Ishikawa (cell line): Measurements from ENCODE around the gene TAAR6.

Experiments used
- CEBPB ChIP-seq: IDR thresholded peaks from 2 replicates; pipeline ENCODE4 v1.6.1; 2012
- CREB1 ChIP-seq: IDR thresholded peaks from 2 replicates; pipeline ENCODE4 v1.6.1; 2012; ENCODE audit warnings: low read depth
- EGR1 ChIP-seq: IDR thresholded peaks from 2 replicates; pipeline ENCODE4 v1.6.1; 2012
- EP300 ChIP-seq: IDR thresholded peaks from 2 replicates; pipeline ENCODE4 v1.6.1; 2012; ENCODE audit warnings: borderline replicate concordance
- NFIC ChIP-seq: IDR thresholded peaks from 2 replicates; pipeline ENCODE4 v1.6.1; 2012
- TAF1 ChIP-seq: IDR thresholded peaks from 2 replicates; pipeline ENCODE4 v1.6.1; 2012; ENCODE audit warnings: low read depth, mild to moderate bottlenecking
- TEAD4 ChIP-seq: IDR thresholded peaks from 2 replicates; pipeline ENCODE4 v1.6.1; 2012
- YY1 ChIP-seq: IDR thresholded peaks from 2 replicates; pipeline ENCODE4 v1.6.1; 2012; ENCODE audit warnings: low read depth
- TF ChIP-seq, protein P1 (sequence below): IDR thresholded peaks from 2 replicates; pipeline ENCODE4 v1.6.1; 2012
- TF ChIP-seq, protein P2 (sequence below): IDR thresholded peaks from 2 replicates; pipeline ENCODE4 v1.6.1; 2012
- TF ChIP-seq, protein P3 (sequence below): IDR thresholded peaks from 2 replicates; pipeline ENCODE4 v1.6.1; 2012; ENCODE audit warnings: low read depth, mild to moderate bottlenecking

DNA sequence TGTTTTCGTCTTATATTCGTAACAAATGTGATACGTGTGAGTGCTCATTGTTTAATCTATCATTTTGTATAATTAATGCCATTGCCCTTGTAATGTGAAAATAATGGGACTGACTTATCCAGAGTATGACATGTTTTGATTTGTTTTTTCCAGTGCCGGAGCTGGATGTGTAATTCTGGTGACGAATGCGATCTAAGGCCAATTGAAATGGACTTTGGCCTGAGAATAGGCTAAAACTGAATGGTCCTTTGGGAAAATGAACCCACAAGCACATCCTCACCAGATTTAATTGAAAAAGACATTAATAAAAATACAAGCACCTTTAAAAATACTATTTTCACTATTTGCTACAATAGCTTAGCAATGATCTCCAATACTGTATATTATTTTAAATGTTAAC lies 26.1 kb downstream of the TAAR6 start:
- no peak for TF ChIP-seq YY1
- no peak for TF ChIP-seq TAF1
- no peak for TF ChIP-seq CREB1
- TF ChIP-seq EP300: no peak
- no peak for TF ChIP-seq EGR1
- TF ChIP-seq CEBPB: no peak
- no peak for TF ChIP-seq NFIC
- TF ChIP-seq, protein P1, sequence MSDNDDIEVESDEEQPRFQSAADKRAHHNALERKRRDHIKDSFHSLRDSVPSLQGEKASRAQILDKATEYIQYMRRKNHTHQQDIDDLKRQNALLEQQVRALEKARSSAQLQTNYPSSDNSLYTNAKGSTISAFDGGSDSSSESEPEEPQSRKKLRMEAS: no peak
- TF ChIP-seq, protein P2, sequence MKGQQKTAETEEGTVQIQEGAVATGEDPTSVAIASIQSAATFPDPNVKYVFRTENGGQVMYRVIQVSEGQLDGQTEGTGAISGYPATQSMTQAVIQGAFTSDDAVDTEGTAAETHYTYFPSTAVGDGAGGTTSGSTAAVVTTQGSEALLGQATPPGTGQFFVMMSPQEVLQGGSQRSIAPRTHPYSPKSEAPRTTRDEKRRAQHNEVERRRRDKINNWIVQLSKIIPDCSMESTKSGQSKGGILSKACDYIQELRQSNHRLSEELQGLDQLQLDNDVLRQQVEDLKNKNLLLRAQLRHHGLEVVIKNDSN: no peak
- TF ChIP-seq, protein P3, sequence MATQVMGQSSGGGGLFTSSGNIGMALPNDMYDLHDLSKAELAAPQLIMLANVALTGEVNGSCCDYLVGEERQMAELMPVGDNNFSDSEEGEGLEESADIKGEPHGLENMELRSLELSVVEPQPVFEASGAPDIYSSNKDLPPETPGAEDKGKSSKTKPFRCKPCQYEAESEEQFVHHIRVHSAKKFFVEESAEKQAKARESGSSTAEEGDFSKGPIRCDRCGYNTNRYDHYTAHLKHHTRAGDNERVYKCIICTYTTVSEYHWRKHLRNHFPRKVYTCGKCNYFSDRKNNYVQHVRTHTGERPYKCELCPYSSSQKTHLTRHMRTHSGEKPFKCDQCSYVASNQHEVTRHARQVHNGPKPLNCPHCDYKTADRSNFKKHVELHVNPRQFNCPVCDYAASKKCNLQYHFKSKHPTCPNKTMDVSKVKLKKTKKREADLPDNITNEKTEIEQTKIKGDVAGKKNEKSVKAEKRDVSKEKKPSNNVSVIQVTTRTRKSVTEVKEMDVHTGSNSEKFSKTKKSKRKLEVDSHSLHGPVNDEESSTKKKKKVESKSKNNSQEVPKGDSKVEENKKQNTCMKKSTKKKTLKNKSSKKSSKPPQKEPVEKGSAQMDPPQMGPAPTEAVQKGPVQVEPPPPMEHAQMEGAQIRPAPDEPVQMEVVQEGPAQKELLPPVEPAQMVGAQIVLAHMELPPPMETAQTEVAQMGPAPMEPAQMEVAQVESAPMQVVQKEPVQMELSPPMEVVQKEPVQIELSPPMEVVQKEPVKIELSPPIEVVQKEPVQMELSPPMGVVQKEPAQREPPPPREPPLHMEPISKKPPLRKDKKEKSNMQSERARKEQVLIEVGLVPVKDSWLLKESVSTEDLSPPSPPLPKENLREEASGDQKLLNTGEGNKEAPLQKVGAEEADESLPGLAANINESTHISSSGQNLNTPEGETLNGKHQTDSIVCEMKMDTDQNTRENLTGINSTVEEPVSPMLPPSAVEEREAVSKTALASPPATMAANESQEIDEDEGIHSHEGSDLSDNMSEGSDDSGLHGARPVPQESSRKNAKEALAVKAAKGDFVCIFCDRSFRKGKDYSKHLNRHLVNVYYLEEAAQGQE: no peak
- no peak for TF ChIP-seq TEAD4
